ENCODE measurements around the gene OLR1. TPM values are rescaled to one million over a fixed set of nuclear protein-coding genes. Genes with fewer than 3 reads are reported as not detected.
"Not testable (repeated sequence)": the region's sequence is repeated elsewhere in the genome, so short reads cannot be mapped to it uniquely, and the experiment has no call there.

OLR1 gene
- total RNA-seq, 1 donor, result under 0.01 TPM

GRCh38 chr12:10211101-10211939, 39.4 kb upstream of the OLR1 start:
- H3K27ac ChIP-seq (ENCODE audit: low read depth, low read length), result peak overlapping the region; percentile 97
- no peak for DNase-seq (ENCODE audit: insufficient read length, low spot score, missing footprints)
- no peak for TF ChIP-seq CTCF (IDR thresholded peaks at IDR 0.05; ENCODE audit: extremely low read depth, low read depth, low read length)
- no peak overlapping the region for H2AFZ ChIP-seq (ENCODE audit: low read length)
- H3K27me3 ChIP-seq (ENCODE audit: insufficient read depth, low read length), result no peaks in the 10 kb centered on the region
- H3K4me2 ChIP-seq (ENCODE audit: insufficient read depth, low read length), result no peak overlapping the region
- H4K20me1 ChIP-seq (ENCODE audit: insufficient read depth, low read length), result peaks cover 8% of the 10 kb centered on the region
- no peaks in the 10 kb centered on the region for H3K36me3 ChIP-seq (ENCODE audit: insufficient read depth, low read length)
- no peaks in the 10 kb centered on the region for H3K9me3 ChIP-seq (ENCODE audit: low read depth, low read length)
- H3K4me1 ChIP-seq (ENCODE audit: insufficient read depth, low read length), result peaks cover 17% of the 10 kb centered on the region
- H3K4me3 ChIP-seq (ENCODE audit: insufficient read depth, low read length), result no peak overlapping the region
- H3K79me2 ChIP-seq (ENCODE audit: insufficient read depth, low read length), result peaks cover 23% of the 10 kb centered on the region

GRCh38 chr12:10210225-10210624, 38.3 kb upstream of the OLR1 start:
- no peak for TF ChIP-seq CTCF (IDR thresholded peaks at IDR 0.05; ENCODE audit: extremely low read depth, low read depth, low read length)
- no peak overlapping the region for H3K4me2 ChIP-seq (ENCODE audit: insufficient read depth, low read length)
- no peak for DNase-seq (ENCODE audit: insufficient read length, low spot score, missing footprints)

GRCh38 chr12:10207136-10207535, 35.2 kb upstream of the OLR1 start:
- DNase-seq (ENCODE audit: insufficient read length, low spot score, missing footprints), result no peak
- no peak overlapping the region for H3K27ac ChIP-seq (ENCODE audit: low read depth, low read length)
- no peak overlapping the region for H2AFZ ChIP-seq (ENCODE audit: low read length)
- H3K36me3 ChIP-seq (ENCODE audit: insufficient read depth, low read length), result no peaks in the 10 kb centered on the region
- H3K9me3 ChIP-seq (ENCODE audit: low read depth, low read length), result no peaks in the 10 kb centered on the region
- H4K20me1 ChIP-seq (ENCODE audit: insufficient read depth, low read length), result no peaks in the 10 kb centered on the region
- H3K4me3 ChIP-seq (ENCODE audit: insufficient read depth, low read length), result no peak overlapping the region
- H3K4me1 ChIP-seq (ENCODE audit: insufficient read depth, low read length), result peaks cover 8% of the 10 kb centered on the region
- H3K79me2 ChIP-seq (ENCODE audit: insufficient read depth, low read length), result no peaks in the 10 kb centered on the region
- no peaks in the 10 kb centered on the region for H3K27me3 ChIP-seq (ENCODE audit: insufficient read depth, low read length)
- no peak for TF ChIP-seq CTCF (IDR thresholded peaks at IDR 0.05; ENCODE audit: extremely low read depth, low read depth, low read length)
- no peak overlapping the region for H3K4me2 ChIP-seq (ENCODE audit: insufficient read depth, low read length)

More at GRCh38 chr12:10210225-10210624, 38.3 kb upstream of the OLR1 start:
- H3K4me1 ChIP-seq (ENCODE audit: insufficient read depth, low read length), result peaks cover 18% of the 10 kb centered on the region
- H3K36me3 ChIP-seq (ENCODE audit: insufficient read depth, low read length), result no peaks in the 10 kb centered on the region
- H3K9me3 ChIP-seq (ENCODE audit: low read depth, low read length), result no peaks in the 10 kb centered on the region
- H3K27ac ChIP-seq (ENCODE audit: low read depth, low read length), result no peak overlapping the region
- H3K4me3 ChIP-seq (ENCODE audit: insufficient read depth, low read length), result no peak overlapping the region
- H3K79me2 ChIP-seq (ENCODE audit: insufficient read depth, low read length), result peaks cover 15% of the 10 kb centered on the region
- peaks cover 4% of the 10 kb centered on the region for H4K20me1 ChIP-seq (ENCODE audit: insufficient read depth, low read length)
- H3K27me3 ChIP-seq (ENCODE audit: insufficient read depth, low read length), result no peaks in the 10 kb centered on the region
- no peak overlapping the region for H2AFZ ChIP-seq (ENCODE audit: low read length)

GRCh38 chr12:10205220-10205807, 33.4 kb upstream of the OLR1 start:
- DNase-seq (ENCODE audit: insufficient read length, low spot score, missing footprints), result no peak
- Histone ChIP-seq H2AFZ (ENCODE audit: low read length) (no peak overlapping the region), H3K4me2 (ENCODE audit: insufficient read depth, low read length) (peak overlapping the region; percentile 24), H3K4me1 (ENCODE audit: insufficient read depth, low read length) (peaks cover 8% of the 10 kb centered on the region), H3K27me3 (ENCODE audit: insufficient read depth, low read length) (no peaks in the 10 kb centered on the region), H3K9me3 (ENCODE audit: low read depth, low read length) (no peaks in the 10 kb centered on the region), H4K20me1 (ENCODE audit: insufficient read depth, low read length) (no peaks in the 10 kb centered on the region), H3K4me3 (ENCODE audit: insufficient read depth, low read length) (no peak overlapping the region), H3K27ac (ENCODE audit: low read depth, low read length) (no peak overlapping the region), H3K79me2 (ENCODE audit: insufficient read depth, low read length) (no peaks in the 10 kb centered on the region), H3K36me3 (ENCODE audit: insufficient read depth, low read length) (no peaks in the 10 kb centered on the region)
- no peak for TF ChIP-seq CTCF (IDR thresholded peaks at IDR 0.05; ENCODE audit: extremely low read depth, low read depth, low read length)

- not testable (repeated sequence) for H3K4me3 ChIP-seq (ENCODE audit: insufficient read depth, low read length); H3K4me1 ChIP-seq (ENCODE audit: insufficient read depth, low read length); H2AFZ ChIP-seq (ENCODE audit: low read length); DNase-seq (ENCODE audit: insufficient read length, low spot score, missing footprints); H3K9me3 ChIP-seq (ENCODE audit: low read depth, low read length); H3K79me2 ChIP-seq (ENCODE audit: insufficient read depth, low read length); H3K27me3 ChIP-seq (ENCODE audit: insufficient read depth, low read length); H3K4me2 ChIP-seq (ENCODE audit: insufficient read depth, low read length); H3K36me3 ChIP-seq (ENCODE audit: insufficient read depth, low read length); H3K27ac ChIP-seq (ENCODE audit: low read depth, low read length); H4K20me1 ChIP-seq (ENCODE audit: insufficient read depth, low read length)
Measured at GRCh38 chr12:10204495-10204894, 32.6 kb upstream of the OLR1 start.
